ENCODE data around the gene UPF1.

UPF1 gene

GRCh38 chr19:18851673-18852325 is 20.0 kb downstream of the UPF1 start:
- no peak overlapping the region for H3K4me3 ChIP-seq (ENCODE audit: low read depth, low read length)
- TF ChIP-seq CTCF (conservative IDR thresholded peaks at IDR 0.05; ENCODE audit: low read depth, low read length) = no peak
- no peak for DNase-seq (ENCODE audit: low read depth)

GRCh38 chr19:18852648-18853047 is 20.9 kb downstream of the UPF1 start:
- no peak overlapping the region for H3K4me3 ChIP-seq (ENCODE audit: low read depth, low read length)
- no peak for DNase-seq (ENCODE audit: low read depth)
- no peak for TF ChIP-seq CTCF (conservative IDR thresholded peaks at IDR 0.05; ENCODE audit: low read depth, low read length)

- no peak for DNase-seq (ENCODE audit: low read depth)
- peak; percentile 19 for TF ChIP-seq CTCF (conservative IDR thresholded peaks at IDR 0.05; ENCODE audit: low read depth, low read length)
- H3K4me3 ChIP-seq (ENCODE audit: low read depth, low read length) = no peak overlapping the region
Measured at GRCh38 chr19:18853755-18854427, 22.1 kb downstream of the UPF1 start.

GRCh38 chr19:18854982-18855381 is 23.2 kb downstream of the UPF1 start:
- no peak for DNase-seq (ENCODE audit: low read depth)
- no peak overlapping the region for H3K4me3 ChIP-seq (ENCODE audit: low read depth, low read length)
- TF ChIP-seq CTCF (conservative IDR thresholded peaks at IDR 0.05; ENCODE audit: low read depth, low read length) = no peak

GRCh38 chr19:18855647-18856384 is 24.1 kb downstream of the UPF1 start:
- DNase-seq (ENCODE audit: low read depth) = no peak
- H3K4me3 ChIP-seq (ENCODE audit: low read depth, low read length) = no peak overlapping the region

More at GRCh38 chr19:18855647-18856384, 24.1 kb downstream of the UPF1 start:
- TF ChIP-seq CTCF (conservative IDR thresholded peaks at IDR 0.05; ENCODE audit: low read depth, low read length) = no peak
